Stimulated activated CD8-positive, alpha-beta memory T cell treated with anti-CD3 and anti-CD28 coated beads, Interleukin-12 subunit alpha, Interleukin-12 subunit beta, amount 100 ng/mL, for 4 hours (primary cell): ENCODE data around the gene NLGN1.

Source experiments
- DNase-seq: peaks from one replicate; pipeline ENCODE4 v3.0.0-alpha.2; 2020; ENCODE audit warnings: low read depth

Gene NLGN1

DNA sequence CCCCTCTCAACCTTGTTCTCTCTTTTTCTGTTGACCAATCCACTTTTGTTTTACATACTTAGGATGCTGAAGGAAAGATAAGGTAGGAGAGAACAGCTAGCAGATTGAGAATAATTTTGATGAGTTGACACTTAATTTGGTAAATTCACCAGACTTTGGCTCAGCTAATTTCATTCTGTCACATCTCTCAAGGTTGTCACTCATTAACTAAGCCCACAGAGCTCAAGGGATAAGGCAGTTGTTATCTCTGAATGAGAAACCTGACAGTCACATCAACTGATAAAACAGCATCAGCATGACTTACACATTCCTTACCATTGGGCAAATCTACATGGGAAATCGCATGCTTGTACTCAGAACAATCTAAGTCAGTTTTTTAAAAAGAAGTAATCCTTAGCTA lies 591.4 kb downstream of the NLGN1 start:
- no peak for DNase-seq

DNA sequence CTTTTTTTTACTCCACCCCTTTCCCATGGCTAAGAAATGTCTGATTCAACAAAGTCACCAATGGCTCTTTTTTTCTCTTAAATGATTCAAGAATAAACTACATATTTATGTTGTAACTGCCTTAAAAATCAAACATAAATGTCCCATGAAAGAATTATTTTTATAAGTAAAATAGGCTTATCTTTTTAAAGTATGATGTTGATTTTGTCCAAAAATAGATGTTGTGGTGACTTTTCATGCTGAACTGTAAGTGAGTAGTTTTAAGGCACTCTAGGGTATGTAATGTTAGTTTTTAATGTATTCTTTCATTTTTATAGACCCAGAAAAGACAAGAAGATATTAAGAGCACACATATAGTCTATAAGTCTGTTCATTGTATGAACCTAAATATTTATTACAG lies 594.9 kb downstream of the NLGN1 start:
- DNase-seq = no peak

DNA sequence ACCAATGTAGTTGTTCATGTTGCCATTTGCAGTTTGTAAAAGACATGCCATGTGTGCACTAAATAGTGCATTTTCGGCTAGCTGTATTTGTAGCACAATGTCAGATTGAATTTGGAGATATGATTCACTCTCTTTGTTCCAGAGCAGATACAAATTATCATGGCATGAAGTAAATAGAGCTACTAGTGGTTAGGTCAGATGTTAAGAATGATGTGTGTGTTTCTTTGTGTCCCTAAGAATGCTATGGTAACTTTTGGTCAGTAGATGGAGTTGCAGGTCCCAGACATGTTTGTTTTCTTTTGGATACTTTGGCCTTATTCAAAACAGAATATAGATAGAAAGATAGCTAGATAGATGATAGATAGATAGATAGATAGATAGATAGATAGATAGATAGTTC lies 595.8 kb downstream of the NLGN1 start:
- DNase-seq = no peak

DNA sequence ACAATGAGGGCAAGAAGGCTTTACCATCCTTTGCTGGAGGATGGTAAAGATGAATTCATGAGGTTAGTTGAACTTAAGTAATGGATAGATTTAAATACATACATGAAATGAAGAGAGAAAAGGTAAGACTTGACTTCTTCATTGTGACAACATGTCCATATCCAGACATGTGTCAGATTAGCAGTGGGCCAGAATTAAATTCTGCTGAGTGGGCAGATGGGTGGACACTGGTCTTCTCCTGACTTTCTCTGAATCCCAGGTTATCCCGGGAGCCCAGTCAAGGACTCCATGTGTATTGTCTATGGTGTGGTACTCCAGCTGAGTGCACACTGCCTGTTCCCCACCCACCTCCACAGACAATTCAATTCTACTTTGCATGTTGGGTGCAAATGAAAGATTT lies 603.1 kb downstream of the NLGN1 start:
- DNase-seq = no peak

DNA sequence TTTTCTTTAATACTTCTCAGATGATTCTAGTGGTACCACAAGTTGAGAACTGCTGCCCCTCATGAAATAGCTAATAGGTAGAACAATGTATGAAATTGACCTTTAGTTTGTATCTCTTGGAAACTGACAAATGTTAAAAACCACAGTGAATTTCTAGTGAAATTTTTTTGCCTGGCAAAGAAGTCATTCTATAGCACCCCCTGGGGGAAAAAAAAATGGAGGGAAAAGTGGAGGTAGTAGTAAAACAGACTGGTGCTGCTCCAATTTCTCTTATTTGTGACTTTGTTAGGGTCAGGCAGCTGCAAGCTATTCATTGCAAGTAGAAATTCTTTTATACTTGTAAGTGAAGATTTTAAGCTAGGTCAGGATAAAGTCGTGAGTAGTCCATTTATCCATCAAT lies 605.0 kb downstream of the NLGN1 start:
- DNase-seq = no peak

DNA sequence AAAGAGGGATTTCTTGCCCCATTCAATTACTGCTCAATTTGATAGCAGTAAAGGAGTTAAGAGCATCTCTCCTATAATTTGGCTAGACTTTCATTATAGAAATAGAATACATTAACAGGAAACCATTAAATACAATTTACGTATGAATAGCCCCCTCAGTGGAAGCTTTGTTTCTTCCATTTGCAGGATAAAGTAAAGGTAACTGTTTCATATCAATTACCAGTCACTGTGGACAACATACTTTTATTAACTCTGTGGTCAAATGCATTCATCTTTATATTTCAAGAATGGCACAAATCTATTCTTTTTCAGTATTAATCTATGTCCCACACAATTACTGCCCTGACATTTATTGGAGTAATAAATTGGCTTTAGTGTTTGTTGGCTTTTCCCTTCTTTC lies 613.4 kb downstream of the NLGN1 start:
- no peak for DNase-seq

DNA sequence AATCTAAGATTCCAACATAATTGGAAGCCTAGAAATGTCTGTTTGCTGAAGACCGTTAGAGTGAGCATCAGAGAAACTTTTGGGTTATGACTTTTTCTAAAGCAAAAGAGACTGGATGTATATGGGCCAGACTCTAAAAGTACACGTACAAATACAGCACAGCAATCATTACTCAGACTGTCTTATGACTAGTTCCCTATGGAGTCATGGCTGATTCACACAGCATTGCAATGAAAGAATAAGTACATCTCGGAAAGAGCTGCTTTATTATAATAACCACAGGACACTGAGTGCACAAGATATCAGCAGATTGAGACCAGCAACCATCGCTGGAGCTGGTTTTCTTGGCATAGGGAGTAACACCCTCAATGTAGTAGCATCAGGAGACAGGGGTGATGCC lies 618.6 kb downstream of the NLGN1 start:
- DNase-seq = no peak

DNA sequence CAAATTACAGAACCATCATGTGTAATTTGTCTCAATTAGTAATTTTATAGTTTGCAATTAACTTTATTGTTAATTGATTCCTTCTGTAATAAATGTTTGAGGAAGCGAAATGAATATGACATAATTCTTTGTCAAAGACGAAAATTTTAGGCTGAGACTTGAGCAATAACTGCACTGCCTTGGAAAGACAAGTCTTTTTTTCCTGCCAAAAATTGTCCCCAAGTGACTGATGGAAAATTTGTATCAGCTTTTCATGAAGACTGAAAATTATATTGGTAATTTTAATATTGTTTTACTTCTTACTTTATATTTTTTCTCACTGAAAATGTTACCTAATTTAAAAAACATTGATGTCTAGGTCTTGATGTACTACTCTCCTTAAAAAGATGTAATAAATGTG lies 622.6 kb downstream of the NLGN1 start:
- DNase-seq = no peak

DNA sequence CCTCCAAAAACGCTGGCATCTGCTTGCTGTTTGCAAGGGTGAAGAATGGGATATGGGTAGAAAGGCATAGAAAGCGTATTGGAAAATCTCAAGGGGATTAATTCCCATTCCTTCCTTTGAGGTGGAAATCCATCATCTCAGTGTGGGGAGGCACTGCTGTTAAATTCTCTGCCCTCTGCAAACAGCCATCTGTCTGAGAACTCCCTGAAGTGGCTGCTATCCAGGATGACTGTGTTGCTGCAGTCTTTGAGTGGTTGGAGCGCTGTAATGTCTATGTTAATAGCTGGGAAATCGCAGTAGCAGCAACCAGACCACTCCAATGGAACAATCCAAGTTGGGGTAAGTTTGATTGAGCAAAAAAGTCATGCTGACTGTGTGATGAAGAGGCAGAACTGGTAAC lies 625.9 kb downstream of the NLGN1 start:
- no peak for DNase-seq

DNA sequence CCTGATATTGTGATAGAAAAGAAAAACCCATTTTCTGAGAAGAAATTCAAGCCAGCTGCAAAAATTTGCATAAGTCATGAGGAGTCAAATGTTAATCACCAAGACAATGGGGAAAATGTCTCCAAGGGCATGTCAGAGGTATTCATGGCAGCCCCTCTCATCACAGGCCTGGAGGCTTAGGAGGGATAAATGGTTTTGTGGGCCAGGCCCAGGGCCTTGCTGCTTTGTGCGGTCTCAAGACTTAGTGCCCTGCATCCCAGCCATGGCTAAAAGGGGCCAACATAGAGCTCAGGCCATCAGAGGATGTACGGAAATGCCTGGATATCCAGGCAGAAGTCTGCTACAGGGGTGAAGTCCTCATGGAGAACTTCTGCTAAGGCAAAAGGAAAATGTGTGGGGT lies 631.1 kb downstream of the NLGN1 start:
- no peak for DNase-seq

DNA sequence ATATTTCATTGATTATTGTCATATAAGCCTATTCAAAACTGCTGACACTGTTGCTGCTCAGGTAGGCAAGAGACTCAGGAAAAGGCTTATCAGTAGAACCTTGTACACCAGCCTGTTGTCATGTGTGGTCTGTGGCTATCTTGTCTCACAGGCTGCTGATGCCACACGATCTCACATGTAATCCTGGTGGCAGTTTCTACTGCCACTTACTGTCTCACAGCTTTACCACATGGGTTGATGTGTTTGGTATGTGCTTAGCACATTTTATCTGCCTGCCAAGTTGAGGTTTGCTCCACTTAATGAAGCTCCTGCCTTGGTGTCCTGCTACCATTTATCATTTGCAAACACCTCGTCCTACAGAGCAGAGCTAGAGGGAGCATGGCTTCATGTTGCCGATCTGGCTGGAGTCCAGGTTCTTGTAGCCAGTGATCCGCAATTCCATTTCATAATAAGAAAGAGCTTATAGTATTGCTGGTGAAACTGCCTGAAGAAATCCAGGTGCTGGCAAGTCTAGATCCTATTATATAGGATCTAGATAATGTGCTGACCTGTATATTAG lies 637.9 kb downstream of the NLGN1 start:
- DNase-seq = no peak

DNA sequence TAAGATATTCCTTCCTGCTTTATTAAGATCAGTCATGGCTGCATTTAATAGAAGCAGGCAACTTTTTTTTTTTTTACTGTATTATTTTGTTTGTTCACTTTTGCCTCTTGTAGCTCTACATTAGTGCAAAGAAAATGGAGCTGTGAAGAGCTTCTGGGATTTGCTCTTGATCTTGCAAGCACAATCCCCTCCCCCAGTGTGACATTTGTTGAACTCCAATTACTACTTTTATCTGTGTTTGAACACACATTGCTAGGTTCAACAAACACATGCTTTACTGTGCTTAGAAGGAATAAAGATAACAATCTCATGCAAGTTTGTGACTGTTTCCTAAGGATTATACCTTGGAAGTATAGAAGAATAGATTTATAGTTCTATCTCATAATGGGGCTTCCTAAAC lies 648.8 kb downstream of the NLGN1 start:
- no peak for DNase-seq

DNA sequence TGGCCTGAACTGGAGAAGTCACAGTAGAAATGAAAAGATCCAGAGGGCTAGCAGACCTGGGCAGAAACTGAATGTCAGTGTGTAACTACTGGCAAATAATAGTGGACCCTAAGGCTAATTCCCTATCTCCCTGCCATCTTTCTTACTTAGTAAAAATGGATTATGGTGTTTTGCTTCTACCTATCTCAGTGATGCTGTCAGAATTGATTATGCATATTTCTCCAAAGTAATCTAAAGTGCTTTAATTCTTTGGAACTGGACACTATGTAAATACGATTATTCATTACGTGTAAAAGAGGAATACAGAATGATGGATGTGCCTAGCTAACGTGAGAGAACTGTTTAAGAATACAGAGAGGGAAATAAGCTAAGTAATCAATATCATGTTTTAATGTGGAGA lies 651.9 kb downstream of the NLGN1 start:
- no peak for DNase-seq

DNA sequence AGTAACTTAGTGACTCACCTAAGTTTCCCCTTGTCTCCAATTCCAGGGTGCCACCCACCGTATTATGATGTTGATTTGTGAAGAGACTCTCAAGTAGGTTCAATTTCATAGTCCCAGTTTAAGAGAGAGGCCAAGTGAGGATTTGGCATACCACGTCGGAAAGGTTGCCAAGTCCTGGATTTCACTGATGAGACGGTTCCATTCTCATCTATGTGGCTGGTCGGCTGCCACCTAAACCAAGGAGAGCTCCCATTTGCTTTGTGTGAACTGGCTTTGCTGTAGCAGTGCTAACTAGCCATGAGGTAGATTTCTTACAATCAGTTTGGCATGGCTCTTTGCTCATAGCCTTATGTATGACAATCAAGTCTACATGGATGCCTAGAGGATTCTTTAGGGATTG lies 653.6 kb downstream of the NLGN1 start:
- no peak for DNase-seq

DNA sequence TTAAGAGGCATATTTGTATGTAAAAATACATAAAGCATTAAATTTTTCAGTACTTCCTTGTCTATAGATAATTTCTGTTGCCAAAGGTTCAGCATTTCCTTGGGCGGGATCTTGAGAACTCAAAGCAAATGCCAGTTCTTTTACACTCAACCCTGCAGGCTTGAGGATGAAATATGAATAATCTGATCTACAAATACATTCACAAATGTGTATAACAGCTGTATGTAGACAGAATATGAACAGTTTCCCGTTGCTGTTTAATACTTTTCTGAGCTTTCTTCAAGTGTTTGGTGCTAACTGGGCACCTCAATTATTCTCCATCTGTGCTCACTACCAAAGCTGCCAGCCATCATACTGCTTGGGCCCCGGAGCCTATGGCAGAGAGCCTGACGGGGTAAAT lies 661.3 kb downstream of the NLGN1 start:
- DNase-seq = no peak

DNA sequence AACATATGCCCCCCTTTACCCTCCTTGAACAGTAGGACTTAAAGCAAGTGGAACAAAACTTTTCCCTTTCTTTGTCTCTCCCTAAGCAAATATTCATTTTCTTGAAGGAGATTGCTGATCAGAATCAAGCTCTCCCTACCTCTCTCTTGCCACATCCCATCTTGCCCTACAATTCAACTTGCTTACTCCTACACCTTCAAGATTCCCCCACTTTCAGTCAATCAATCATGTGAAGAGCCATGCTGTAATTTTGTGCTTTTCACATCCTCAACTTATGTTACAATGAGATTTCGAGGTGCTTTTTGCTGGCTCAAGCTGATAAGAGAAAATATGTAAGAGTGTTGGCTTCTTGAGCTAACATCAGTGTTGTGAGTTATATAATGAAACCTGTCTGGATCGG lies 662.9 kb downstream of the NLGN1 start:
- DNase-seq = no peak

DNA sequence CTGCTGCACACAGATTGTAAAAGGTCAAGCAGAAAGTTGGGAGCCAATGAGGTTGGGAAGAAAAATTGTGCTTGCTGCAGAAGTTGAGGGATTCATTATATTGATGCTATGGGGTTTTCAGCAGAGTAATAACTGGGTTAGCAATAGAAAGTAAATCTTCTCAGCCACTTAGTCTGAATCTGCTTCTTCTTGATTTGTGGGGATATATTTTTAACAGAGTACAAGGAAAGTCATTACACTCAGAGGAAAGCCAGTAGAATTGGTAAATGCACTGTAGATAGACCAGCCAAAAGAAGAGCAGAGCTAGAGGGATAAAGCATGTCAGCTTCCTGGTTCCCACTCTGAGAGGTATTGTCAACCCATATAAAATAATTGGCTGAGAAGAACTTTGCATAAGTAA lies 663.6 kb downstream of the NLGN1 start:
- DNase-seq = no peak

DNA sequence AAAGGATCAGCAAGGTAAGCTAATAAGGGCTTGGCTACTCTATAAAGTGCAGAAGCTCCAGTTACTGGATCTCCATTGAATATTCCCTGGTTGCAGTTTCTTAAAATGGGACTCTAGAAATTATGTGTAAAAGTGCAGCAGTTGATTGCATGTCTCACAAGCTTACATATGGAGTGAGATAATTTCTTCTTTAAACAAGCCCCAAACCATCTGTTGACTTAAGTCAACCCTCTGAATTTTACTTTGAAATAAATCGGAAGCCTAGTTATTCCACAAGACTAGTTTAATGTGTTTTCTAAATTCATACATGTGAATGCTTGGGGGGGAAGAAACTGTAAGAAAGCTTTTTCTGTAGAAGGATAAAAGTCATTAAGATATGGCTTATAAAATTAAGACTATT lies 664.2 kb downstream of the NLGN1 start:
- DNase-seq = no peak

DNA sequence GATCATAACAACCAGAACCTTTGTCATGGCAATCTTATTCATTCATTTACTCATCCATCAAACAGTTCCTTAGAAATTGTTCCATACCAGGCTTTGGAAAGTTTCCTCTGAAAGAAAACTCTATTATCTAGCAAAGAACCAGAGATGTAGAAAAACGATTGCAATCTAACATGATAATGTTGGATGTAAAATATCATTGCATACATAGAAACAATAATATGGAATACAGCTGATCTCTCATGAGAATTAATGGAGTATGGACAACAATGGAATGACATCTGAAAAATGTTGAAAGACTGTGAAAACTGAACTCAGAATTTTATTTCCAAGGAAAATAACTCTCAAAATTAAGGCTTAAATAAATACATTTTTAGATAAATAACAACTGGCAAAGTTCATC lies 665.4 kb downstream of the NLGN1 start:
- no peak for DNase-seq

DNA sequence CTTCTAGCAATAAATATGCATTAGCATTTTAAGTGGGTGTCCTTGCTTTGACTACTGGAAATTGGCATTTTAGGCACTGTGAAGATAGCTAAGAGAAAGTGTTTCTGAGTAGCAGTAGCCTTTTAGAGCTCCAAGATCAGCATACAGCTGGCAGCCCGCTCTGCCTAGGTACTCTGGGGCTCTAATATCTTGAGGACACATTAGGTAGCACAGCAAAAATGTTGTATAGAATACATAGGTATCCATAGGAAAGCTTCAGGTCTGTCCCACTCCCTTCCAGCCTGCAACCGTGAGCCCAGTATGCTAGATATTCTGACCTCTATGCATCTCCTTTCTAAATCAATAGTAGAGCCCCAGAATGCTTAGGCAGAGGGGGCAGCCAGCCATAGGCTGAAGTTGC lies 670.5 kb downstream of the NLGN1 start:
- no peak for DNase-seq

DNA sequence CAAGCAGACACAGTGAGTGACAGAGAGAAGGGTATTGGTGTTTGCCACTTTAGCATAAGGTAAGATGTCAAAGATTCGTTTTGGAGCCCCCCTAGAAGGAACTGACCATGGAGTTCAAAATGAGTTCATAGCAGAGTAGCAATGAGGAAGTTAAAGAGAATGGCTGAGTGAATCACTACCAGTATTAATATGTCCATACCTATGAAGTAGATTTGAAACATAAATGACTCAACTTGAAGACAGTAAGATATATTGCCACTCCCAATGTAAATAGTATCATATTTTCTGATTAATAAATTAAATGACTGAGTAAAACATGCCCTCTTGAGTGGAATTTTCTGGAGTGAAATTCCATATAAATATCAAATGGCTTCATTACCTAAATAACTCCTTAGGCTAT lies 675.1 kb downstream of the NLGN1 start:
- no peak for DNase-seq

DNA sequence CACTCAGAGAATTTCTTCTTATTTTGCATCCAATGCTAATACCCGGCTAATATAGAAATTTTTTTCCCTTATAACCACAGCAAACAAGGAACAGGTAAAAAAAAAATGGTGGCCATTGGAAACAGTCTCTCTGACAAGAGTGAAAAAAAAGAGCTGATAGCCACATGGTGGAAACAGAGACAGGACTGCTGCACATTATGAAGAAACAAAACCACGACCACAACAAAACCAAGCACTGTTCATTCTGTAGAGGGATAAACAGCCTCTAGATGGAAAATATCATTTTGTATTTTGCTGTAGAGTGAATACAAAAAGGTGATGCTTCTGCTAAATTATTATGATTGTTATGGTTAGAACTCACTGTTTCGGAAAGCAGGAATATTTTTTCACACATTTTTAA lies 686.2 kb downstream of the NLGN1 start:
- DNase-seq = no peak

DNA sequence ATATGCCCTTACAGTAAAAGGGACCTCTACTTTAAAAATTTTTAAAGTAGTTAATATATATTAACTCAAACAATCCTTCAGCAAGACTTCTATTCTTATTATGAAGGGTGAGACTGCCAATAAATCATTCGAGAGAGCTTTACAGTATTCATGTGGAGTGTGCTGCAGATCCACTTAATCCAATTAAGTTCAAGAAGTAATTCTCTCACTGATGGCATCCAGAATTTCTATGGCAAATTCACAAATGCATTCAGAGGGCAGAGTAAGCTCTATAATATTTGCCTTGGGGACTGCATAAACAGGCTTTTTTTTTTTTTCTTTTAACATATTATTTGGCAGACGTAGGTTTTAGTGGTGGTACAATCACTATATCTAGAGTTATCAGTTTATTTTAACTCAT lies 692.0 kb downstream of the NLGN1 start:
- DNase-seq = no peak

DNA sequence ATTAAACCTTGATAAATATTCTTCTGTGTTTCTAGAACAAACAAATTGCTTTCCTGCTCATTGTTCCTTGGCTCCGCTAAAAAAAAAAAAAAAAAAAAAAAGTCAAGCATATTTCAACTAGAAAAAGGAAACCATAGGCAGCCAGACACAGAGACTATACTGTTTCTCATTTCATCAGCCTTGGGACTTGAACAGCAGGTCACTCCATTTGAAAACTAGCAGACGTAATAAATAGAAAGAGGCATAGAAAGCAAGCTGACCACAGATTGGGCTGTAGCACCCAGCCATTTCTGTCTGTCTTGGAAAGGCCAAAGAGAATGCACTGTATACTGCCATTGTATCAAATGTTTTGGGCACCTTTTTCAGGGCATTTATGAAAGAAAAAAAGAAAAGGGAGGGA lies 697.1 kb downstream of the NLGN1 start:
- no peak for DNase-seq

DNA sequence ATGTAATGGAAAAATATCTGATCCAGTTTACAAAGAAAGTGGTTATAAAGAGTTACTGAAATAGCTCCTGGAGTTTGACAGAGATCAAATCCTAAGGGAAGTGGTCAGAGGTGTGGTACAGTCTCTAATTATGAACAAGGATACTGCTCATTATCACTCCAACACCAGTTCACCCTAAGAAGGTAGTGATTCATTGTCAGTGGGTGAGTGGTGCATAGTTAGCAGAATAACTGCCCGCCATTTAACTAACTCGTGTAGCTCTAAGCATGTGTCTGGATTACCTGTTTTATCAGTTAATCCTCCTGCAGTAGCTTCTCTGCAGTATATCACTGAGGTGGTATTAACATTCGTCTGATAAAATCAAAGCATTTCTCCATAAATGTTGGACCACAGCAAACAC lies 700.1 kb downstream of the NLGN1 start:
- DNase-seq = no peak
